Neural progenitor cell (in vitro differentiated cells): ENCODE measurements around the gene NGF.

Experiments
- CTCF ChIP-seq: fragments of 200-600 bp; sonication (generic); IDR thresholded peaks from 2 replicates; pipeline ENCODE4 v1.5.1; 2017; ENCODE audit warnings: antibody characterized with exemption, mild to moderate bottlenecking
- EZH2phosphoT487 ChIP-seq: fragments of 200-600 bp; sonication (generic); IDR thresholded peaks from 2 replicates; pipeline ENCODE4 v1.6.1; 2017; ENCODE audit warnings: antibody characterized with exemption

- TF ChIP-seq CTCF (no peak), EZH2phosphoT487 (no peak)
These were observed 6.3 kb downstream of the NGF start for GRCh38 chr1:115331558-115332331.
